GM12892 (cell line): Measurements from ENCODE around the gene ZC3H12D.

Experiments
- POLR2AphosphoS5 ChIP-seq: IDR thresholded peaks from 2 replicates; pipeline ENCODE4 v1.6.1; 2011; ENCODE audit warnings: low read depth, low read length, control low read depth
- TAF1 ChIP-seq: IDR thresholded peaks from 2 replicates; pipeline ENCODE4 v1.6.1; 2011; ENCODE audit warnings: low read depth, mild to moderate bottlenecking, control low read depth, low read length, borderline replicate concordance

DNA sequence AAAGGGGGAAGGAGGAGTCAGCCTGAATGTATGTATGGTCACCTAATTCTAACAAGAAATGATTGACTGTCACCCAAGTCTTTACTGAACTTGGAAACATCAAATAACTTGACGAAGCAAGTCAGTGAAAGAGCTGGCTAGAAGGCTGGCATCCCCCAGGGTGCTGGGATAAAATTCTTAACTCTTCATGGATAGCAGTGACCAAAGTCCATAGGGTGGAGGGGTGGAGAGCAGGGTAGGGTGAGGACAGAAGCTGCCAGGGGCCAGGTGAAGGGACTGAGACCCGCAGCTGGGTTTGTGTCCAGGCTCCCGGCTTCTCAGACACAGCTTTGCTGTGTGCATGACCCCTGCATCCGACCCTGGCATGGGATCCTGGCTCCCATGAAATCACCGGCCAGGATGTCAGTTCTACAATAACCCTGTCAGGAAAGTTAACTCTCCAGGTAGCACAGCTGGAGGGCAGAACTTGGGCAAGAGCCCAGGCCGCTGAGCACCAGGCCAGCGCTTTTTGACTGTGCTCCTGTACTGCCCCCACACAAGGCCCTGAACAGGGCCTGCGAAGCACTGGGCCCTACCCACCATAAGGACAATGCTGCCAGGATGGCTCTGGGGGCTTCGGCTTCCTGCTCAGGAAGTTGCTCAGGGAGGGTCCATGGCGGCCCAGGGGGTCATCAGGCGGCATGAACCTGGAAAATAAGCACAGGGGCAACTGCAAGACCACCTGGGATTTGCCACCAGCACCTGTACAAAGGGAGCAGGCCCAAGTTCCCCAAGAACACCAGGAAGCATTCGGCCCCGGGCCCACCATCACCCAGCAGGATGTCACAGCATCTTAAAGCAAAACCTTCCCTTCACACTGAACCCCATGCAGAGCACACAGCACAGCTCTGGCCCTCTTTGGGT is 32.5 kb downstream of the ZC3H12D start:
- TF ChIP-seq TAF1 (no peak), POLR2AphosphoS5 (no peak)
